B cell (primary cell): ENCODE data around the gene SRP54.

ENCODE experiments used
- EZH2 ChIP-seq: IDR thresholded peaks from 2 replicates; pipeline ENCODE4 v1.6.1; 2012; ENCODE audit warnings: borderline replicate concordance, low read depth, mild to moderate bottlenecking, moderate library complexity, low read length; ENCODE audit not compliant: insufficient read depth, poor library complexity, severe bottlenecking
- TF ChIP-seq, protein P1 (sequence below): fragments of 200-600 bp; IDR thresholded peaks from one replicate; pipeline ENCODE4 v1.8.0; 2022; ENCODE audit warnings: antibody characterized with exemption, mild to moderate bottlenecking

DNA sequence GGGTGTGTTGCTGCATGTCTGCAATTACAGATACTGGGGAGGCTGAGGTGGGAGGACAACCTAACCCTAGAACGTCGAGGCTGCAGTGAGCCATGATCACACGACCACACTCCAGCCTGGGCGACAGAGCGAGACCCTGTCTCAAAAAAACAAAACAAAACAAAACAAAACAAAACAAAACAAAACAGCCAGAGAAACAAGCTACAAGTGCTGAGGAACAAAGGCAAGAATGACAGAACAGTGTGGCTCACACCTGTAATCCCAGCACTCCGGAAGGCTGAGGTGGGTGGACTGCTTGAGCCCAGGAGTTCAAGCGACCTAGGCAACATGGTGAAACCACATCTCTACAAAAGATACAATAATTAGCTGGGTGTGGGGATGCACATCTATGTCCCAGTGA, 38.0 kb upstream of the SRP54 start:
- TF ChIP-seq, protein P1, sequence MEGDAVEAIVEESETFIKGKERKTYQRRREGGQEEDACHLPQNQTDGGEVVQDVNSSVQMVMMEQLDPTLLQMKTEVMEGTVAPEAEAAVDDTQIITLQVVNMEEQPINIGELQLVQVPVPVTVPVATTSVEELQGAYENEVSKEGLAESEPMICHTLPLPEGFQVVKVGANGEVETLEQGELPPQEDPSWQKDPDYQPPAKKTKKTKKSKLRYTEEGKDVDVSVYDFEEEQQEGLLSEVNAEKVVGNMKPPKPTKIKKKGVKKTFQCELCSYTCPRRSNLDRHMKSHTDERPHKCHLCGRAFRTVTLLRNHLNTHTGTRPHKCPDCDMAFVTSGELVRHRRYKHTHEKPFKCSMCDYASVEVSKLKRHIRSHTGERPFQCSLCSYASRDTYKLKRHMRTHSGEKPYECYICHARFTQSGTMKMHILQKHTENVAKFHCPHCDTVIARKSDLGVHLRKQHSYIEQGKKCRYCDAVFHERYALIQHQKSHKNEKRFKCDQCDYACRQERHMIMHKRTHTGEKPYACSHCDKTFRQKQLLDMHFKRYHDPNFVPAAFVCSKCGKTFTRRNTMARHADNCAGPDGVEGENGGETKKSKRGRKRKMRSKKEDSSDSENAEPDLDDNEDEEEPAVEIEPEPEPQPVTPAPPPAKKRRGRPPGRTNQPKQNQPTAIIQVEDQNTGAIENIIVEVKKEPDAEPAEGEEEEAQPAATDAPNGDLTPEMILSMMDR, result no peak
- no peak for TF ChIP-seq EZH2
